GM23338 (cell line): ENCODE data around the gene CNRIP1. TPM values are rescaled to one million over a fixed set of nuclear protein-coding genes. Genes with fewer than 3 reads are reported as not detected.

Source experiments
- ATAC-seq: fragments of 200-7000 bp; cut with Tn5 transposase; 3 replicates; pipeline ENCODE4 v1.9.1; 2020
- DNase-seq: peaks from one replicate; pipeline ENCODE4 v3.0.0-alpha.2; 2015; ENCODE audit warnings: low spot score
- H2AFZ ChIP-seq: fragments of 200-600 bp; sonication (generic); 2 replicates; pipeline ENCODE4 v1.8.0; 2016; ENCODE audit warnings: antibody characterized with exemption, mild to moderate bottlenecking, moderate library complexity
- H3F3A ChIP-seq: fragments of 200-600 bp; sonication (generic); replicated peaks from 2 replicates; pipeline ENCODE4 v1.8.0; 2017; ENCODE audit warnings: antibody characterized with exemption, mixed run types, low read depth
- H3K27ac ChIP-seq: fragments of 200-600 bp; sonication (generic); 2 replicates; pipeline ENCODE4 v1.6.1; 2016; ENCODE audit warnings: low read depth
- H3K27me3 ChIP-seq: fragments of 200-600 bp; sonication (generic); 2 replicates; pipeline ENCODE4 v1.8.0; 2016; ENCODE audit warnings: mild to moderate bottlenecking, mixed run types, moderate library complexity; ENCODE audit not compliant: insufficient read depth
- H3K36me3 ChIP-seq: fragments of 200-600 bp; sonication (generic); 2 replicates; pipeline ENCODE4 v1.8.0; 2016; ENCODE audit warnings: mild to moderate bottlenecking; ENCODE audit not compliant: insufficient read depth
- H3K4me1 ChIP-seq: fragments of 200-600 bp; sonication (generic); 2 replicates; pipeline ENCODE4 v1.8.0; 2016; ENCODE audit warnings: mild to moderate bottlenecking, moderate library complexity; ENCODE audit not compliant: insufficient read depth
- H3K4me2 ChIP-seq: fragments of 200-600 bp; sonication (generic); 2 replicates; pipeline ENCODE4 v1.7.1; 2017; ENCODE audit warnings: mixed run types
- H3K4me3 ChIP-seq: fragments of 200-600 bp; sonication (generic); 2 replicates; pipeline ENCODE4 v1.6.1; 2016; ENCODE audit warnings: mixed run types
- H3K79me2 ChIP-seq: fragments of 200-600 bp; sonication (generic); replicated peaks from 2 replicates; pipeline ENCODE4 v1.8.0; 2017; ENCODE audit warnings: mild to moderate bottlenecking; ENCODE audit not compliant: insufficient read depth
- H3K9me2 ChIP-seq: fragments of 200-600 bp; sonication (generic); 2 replicates; pipeline ENCODE4 v1.8.0; 2017; ENCODE audit not compliant: insufficient read depth
- H4K20me1 ChIP-seq: fragments of 200-600 bp; sonication (generic); replicated peaks from 2 replicates; pipeline ENCODE4 v1.8.0; 2017; ENCODE audit warnings: mild to moderate bottlenecking; ENCODE audit not compliant: insufficient read depth
- H3K27ac Mint-ChIP-seq: 2 replicates; pipeline ENCODE4 v1.8.0; 2020; ENCODE audit warnings: inconsistent platforms, mild to moderate bottlenecking, moderate library complexity, mixed read lengths
- H3K27me3 Mint-ChIP-seq: 3 replicates; pipeline ENCODE4 v1.8.0; 2022; ENCODE audit warnings: low read depth, mild to moderate bottlenecking, moderate library complexity, mixed read lengths, inconsistent platforms; ENCODE audit not compliant: insufficient read depth, poor library complexity
- H3K36me3 Mint-ChIP-seq: 3 replicates; pipeline ENCODE4 v1.8.0; 2021; ENCODE audit warnings: low read depth, mild to moderate bottlenecking, inconsistent platforms, moderate library complexity, mixed read lengths
- H3K4me1 Mint-ChIP-seq: 3 replicates; pipeline ENCODE4 v1.8.0; 2020; ENCODE audit warnings: mild to moderate bottlenecking, inconsistent platforms, mixed read lengths
- H3K4me3 Mint-ChIP-seq: 3 replicates; pipeline ENCODE4 v1.8.0; 2021; ENCODE audit warnings: moderate library complexity, mild to moderate bottlenecking, inconsistent platforms, mixed read lengths
- H3K9me3 Mint-ChIP-seq: 3 replicates; pipeline ENCODE4 v1.8.0; 2020; ENCODE audit warnings: moderate library complexity, mild to moderate bottlenecking, inconsistent platforms, mixed read lengths
- CREB1 ChIP-seq: fragments of 250-450 bp; sonication (Bioruptor Pico); IDR thresholded peaks from 2 replicates; pipeline ENCODE4 v1.5.0; 2020; ENCODE audit warnings: low read depth, mild to moderate bottlenecking, moderate library complexity
- CTCF ChIP-seq, 2 experiments: fragments of 200-600 bp in 1 of 2; sonication (generic) in 1 of 2; conservative IDR thresholded peaks; 2 replicates each; pipeline versions ENCODE4 v1.5.1 to v1.6.1; 2016 to 2017; ENCODE audit warnings: antibody characterized with exemption in 2 of 2, low read depth in 2 of 2, mild to moderate bottlenecking in 2 of 2, moderate library complexity in 1 of 2
- EZH2 ChIP-seq: fragments of 200-600 bp; sonication (generic); IDR thresholded peaks from one replicate; pipeline ENCODE4 v1.8.0; 2017; ENCODE audit warnings: antibody characterized with exemption, mild to moderate bottlenecking, low read depth; ENCODE audit not compliant: unreplicated experiment
- JUNB ChIP-seq: IDR thresholded peaks from one replicate; pipeline ENCODE4 v1.6.1; 2016; ENCODE audit warnings: antibody characterized with exemption; ENCODE audit not compliant: unreplicated experiment
- NANOG ChIP-seq: IDR thresholded peaks from 2 replicates; pipeline ENCODE4 v1.6.1; 2016; ENCODE audit warnings: antibody characterized with exemption, borderline replicate concordance
- REST ChIP-seq: IDR thresholded peaks from one replicate; pipeline ENCODE4 v1.6.1; 2018; ENCODE audit warnings: antibody characterized with exemption; ENCODE audit not compliant: unreplicated experiment
- STAT1 ChIP-seq: IDR thresholded peaks from one replicate; pipeline ENCODE4 v1.6.1; 2016; ENCODE audit warnings: antibody characterized with exemption; ENCODE audit not compliant: unreplicated experiment
- ZNF114 ChIP-seq: fragments of 250-450 bp; sonication (Bioruptor Pico); IDR thresholded peaks from 2 replicates; pipeline ENCODE4 v1.5.0; 2020; ENCODE audit warnings: mild to moderate bottlenecking, moderate library complexity
- ZNF331 ChIP-seq: fragments of 250-450 bp; sonication (Bioruptor Pico); IDR thresholded peaks from 2 replicates; pipeline ENCODE4 v1.5.0; 2020; ENCODE audit warnings: low read depth, mild to moderate bottlenecking, moderate library complexity
- ZNF462 ChIP-seq: fragments of 250-450 bp; sonication (Bioruptor Pico); IDR thresholded peaks from 2 replicates; pipeline ENCODE4 v1.5.0; 2020; ENCODE audit warnings: mild to moderate bottlenecking, moderate library complexity
- polyA plus RNA-seq: library from polyadenylated mRNA; unstranded; fragments of >200 nt; fragmentation: Nextera tagmentation; extraction: Ambion mirVana; gene quantifications from 2 replicates; pipeline ENCODE4 v1.2.1, GENCODE V29; 2016
- total RNA-seq: library from RNA; depleted of rRNA; stranded (reverse); fragments of >200 nt; shearing (Covaris generic); gene quantifications from 2 replicates; pipeline ENCODE4 v1.2.3, GENCODE V29; 2014

Gene CNRIP1
- total and polyA plus RNA-seq, 2 experiments from 2014 or later: 5.9 to 6.9 TPM

- peaks cover 4% of the 10 kb centered on the region; the same call in 1 of the 2 replicates for H3K4me1 ChIP-seq
- Mint-ChIP-seq H3K9me3 (no peaks in the 10 kb centered on the region), H3K36me3 (no peaks in the 10 kb centered on the region), H3K4me3 (no peak overlapping the region), H3K27me3 (no peaks in the 10 kb centered on the region), H3K4me1 (peaks cover 19% of the 10 kb centered on the region; the same call in 2 of the 3 replicates), H3K27ac (no peak overlapping the region)
- ATAC-seq (no peak), DNase-seq (no peak)
- H3F3A ChIP-seq: no peaks in the 10 kb centered on the region
- TF ChIP-seq CREB1 (CRISPR knock-in tag) (no peak), ZNF331 (no peak), JUNB (no peak), STAT1 (no peak), REST (no peak), NANOG (no peak), EZH2 (no peak), ZNF462 (CRISPR knock-in tag) (no peak), CTCF (conservative IDR thresholded peaks at IDR 0.05; ENCODE audit: low read depth in 2 of 2) (no peak), ZNF114 (no peak)
- 0 out of 2 replicates have a peak, but pooled peaks cover 7% of the 10 kb centered on the region for H3K9me2 ChIP-seq
- no peaks in the 10 kb centered on the region for H3K79me2 ChIP-seq
- no peaks in the 10 kb centered on the region for H3K36me3 ChIP-seq
- H4K20me1 ChIP-seq: no peaks in the 10 kb centered on the region
- H3K27ac ChIP-seq: no peak overlapping the region
- H3K4me3 ChIP-seq: no peak overlapping the region
- no peak overlapping the region for H3K4me2 ChIP-seq
- no peaks in the 10 kb centered on the region for H3K27me3 ChIP-seq
- H2AFZ ChIP-seq: no peak overlapping the region
These were observed 21.2 kb upstream of the CNRIP1 start for GRCh38 chr2:68341062-68341329.
